ENCODE measurements around the gene PPP4C. TPM values are rescaled to one million over a fixed set of nuclear protein-coding genes. Genes with fewer than 3 reads are reported as not detected.

PPP4C gene
- total RNA-seq, 1 experiment from 2014 or later, result 163 TPM

- no peak overlapping the region for H3K18ac ChIP-seq (ENCODE audit: insufficient read length, low read depth, low read length)
- Mint-ChIP-seq H3K27me3 (ENCODE audit: low read depth) (no peaks in the 10 kb centered on the region; the same call in 1 of the 2 replicates), H3K4me3 (peak overlapping the region in 1 of 2 experiments; percentile 50; a peak in 2 of 5 replicates), H3K9me3 (no peaks in the 10 kb centered on the region; a peak in 1 of 5 replicates), H3K27ac (peak overlapping the region in 2 of 3 experiments; percentile 57 to 70; a peak in 1 of 7 replicates), H3K4me1 (peaks cover 11 to 22% of the 10 kb centered on the region in 2 experiments), H3K36me3 (ENCODE audit: insufficient read depth in 1 of 3, low read depth in 3 of 3) (peaks cover 51 to 72% (median 58%) of the 10 kb centered on the region in 3 experiments)
- no peaks in the 10 kb centered on the region; the same call in 1 of the 2 replicates for H3K4me1 ChIP-seq (ENCODE audit: insufficient read depth, low read length)
- no peaks in the 10 kb centered on the region for H3K9me3 ChIP-seq (ENCODE audit: control insufficient read depth, low read depth, low read length)
- TF ChIP-seq CTCF (conservative IDR thresholded peaks at IDR 0.05), result peak; percentile 53; the same call in 2 of the 3 replicates
- H3K4ac ChIP-seq (ENCODE audit: low read depth, low read length), result no peak overlapping the region
- no peak overlapping the region for H2AK5ac ChIP-seq (ENCODE audit: insufficient read length, low read length)
- H2BK20ac ChIP-seq (ENCODE audit: low read depth, low read length, poor library complexity, severe bottlenecking), result no peak overlapping the region
- no peak overlapping the region for H4K5ac ChIP-seq (ENCODE audit: insufficient read length, low read depth, low read length)
- H3K27ac ChIP-seq (ENCODE audit: insufficient read length, low read depth, low read length), result no peak overlapping the region
- H2AFZ ChIP-seq (ENCODE audit: low read length), result no peak overlapping the region
- H2BK120ac ChIP-seq (ENCODE audit: low read depth, low read length, poor library complexity, severe bottlenecking), result no peak overlapping the region
- no peak overlapping the region for H3K14ac ChIP-seq (ENCODE audit: insufficient read depth, low read length)
- H2BK5ac ChIP-seq (ENCODE audit: insufficient read length, low read length), result no peak overlapping the region
- H3K4me2 ChIP-seq (ENCODE audit: insufficient read depth, insufficient read length, low read length), result no peak overlapping the region
- H3K56ac ChIP-seq (ENCODE audit: insufficient read length, low read depth, low read length), result no peak overlapping the region
- no peak overlapping the region for H2BK15ac ChIP-seq (ENCODE audit: low read depth, low read length)
- no peak overlapping the region for H2BK12ac ChIP-seq (ENCODE audit: insufficient read length, low read depth, low read length)
- H4K20me1 ChIP-seq (ENCODE audit: control insufficient read depth, insufficient read depth, insufficient read length), result no peaks in the 10 kb centered on the region
- H4K8ac ChIP-seq (replicated peaks; ENCODE audit: insufficient read length, low read depth, low read length), result no peak overlapping the region
- no CpG with 5 or more reads among the region's 17 CpGs for WGBS (ENCODE audit: extremely low coverage, insufficient read length, low lambda C conversion rate)
- H3K79me2 ChIP-seq (ENCODE audit: insufficient read depth, low read length), result peaks cover 12% of the 10 kb centered on the region; the same call in 1 of the 2 replicates
- H3K9ac ChIP-seq (ENCODE audit: extremely low read depth, insufficient read length, low read length), result no peak overlapping the region
- no peak for DNase-seq
- H3K79me1 ChIP-seq (ENCODE audit: insufficient read depth, low read depth, low read length, poor library complexity, severe bottlenecking), result peaks cover 7% of the 10 kb centered on the region
- H3K23me2 ChIP-seq (ENCODE audit: insufficient read length, low read depth, low read length, poor library complexity, severe bottlenecking), result peaks cover 10% of the 10 kb centered on the region
- no peak overlapping the region for H4K91ac ChIP-seq (ENCODE audit: insufficient read length, low read depth, low read length)
- no peak overlapping the region for H3K23ac ChIP-seq (ENCODE audit: insufficient read length, low read depth, low read length)
- H3T11ph ChIP-seq (ENCODE audit: low read length), result no peak overlapping the region
- H3K27me3 ChIP-seq (ENCODE audit: insufficient read depth, low read length), result no peaks in the 10 kb centered on the region
Measured at GRCh38 chr16:30068750-30069610, 6.8 kb upstream of the PPP4C start.
